Peyer's patch (tissue), 4 donors: ENCODE measurements around the gene FKBP2.
"Not testable (repeated sequence)": the region's sequence is repeated elsewhere in the genome, so short reads cannot be mapped to it uniquely, and the experiment has no call there.

Experiments used
- CTCF ChIP-seq, 6 experiments: fragments of 450-650 bp in 4 of 6; fragments of 200-600 bp in 2 of 6; sonication (generic) in 1 of 6; IDR thresholded peaks; one replicate each; pipeline ENCODE4 v1.5.1; 2017 to 2019; ENCODE audit warnings: antibody characterized with exemption in 6 of 6, mild to moderate bottlenecking in 3 of 6, moderate library complexity in 1 of 6
- POLR2A ChIP-seq, 2 donors: fragments of 450-650 bp; IDR thresholded peaks; one replicate each; pipeline ENCODE4 v1.5.1; 2017; ENCODE audit warnings: antibody characterized with exemption in 2 of 2, mild to moderate bottlenecking in 2 of 2, moderate library complexity in 2 of 2

GRCh38 chr11:64246621-64246870 lies 5.7 kb downstream of the FKBP2 start:
- not testable (repeated sequence) for TF ChIP-seq POLR2A, CTCF (IDR thresholded peaks at IDR 0.05)
